HG03432 (cell line): ENCODE results near the gene LIN7B.
"Not testable (repeated sequence)": the region's sequence is repeated elsewhere in the genome, so short reads cannot be mapped to it uniquely, and the experiment has no call there.

Experiments
- ATAC-seq: cut with Tn5 transposase; IDR thresholded peaks from one replicate; pipeline ENCODE4 v1.9.1; 2021; ENCODE audit warnings: mild to moderate bottlenecking, moderate library complexity; ENCODE audit not compliant: unreplicated experiment

The LIN7B gene

GRCh38 chr19:49118565-49119410 lies 4.6 kb downstream of the LIN7B start, which contains the start of gene C19orf73:
Gene C19orf73, minus strand, starts transcription at chr19:49119143. Its CDS starts 121 bp downstream, at chr19:49119022.
- peak; percentile 79 for ATAC-seq

GRCh38 chr19:49119411-49120324 lies 5.5 kb downstream of the LIN7B start, which contains the start of gene PPFIA3:
Gene PPFIA3, plus strand, starts transcription at chr19:49119544. Its CDS starts 8,330 bp downstream, at chr19:49127874.
- ATAC-seq = no peak

- no peak for ATAC-seq
Measured at GRCh38 chr19:49120325-49120683, 6.1 kb downstream of the LIN7B start.

- ATAC-seq = no peak
Measured at GRCh38 chr19:49120868-49121267, 6.7 kb downstream of the LIN7B start.

- not testable (repeated sequence) for ATAC-seq
Measured at GRCh38 chr19:49121841-49122240, 7.7 kb downstream of the LIN7B start.

GRCh38 chr19:49123285-49123684 lies 9.1 kb downstream of the LIN7B start:
- ATAC-seq = not testable (repeated sequence)

GRCh38 chr19:49125025-49125731 lies 11.0 kb downstream of the LIN7B start:
- ATAC-seq = no peak

GRCh38 chr19:49126575-49126974 lies 12.4 kb downstream of the LIN7B start:
- ATAC-seq = no peak

- not testable (repeated sequence) for ATAC-seq
Measured at GRCh38 chr19:49127225-49127624, 13.1 kb downstream of the LIN7B start.

GRCh38 chr19:49127674-49128544 lies 13.7 kb downstream of the LIN7B start:
- ATAC-seq = peak; percentile 87

GRCh38 chr19:49128545-49129237 lies 14.5 kb downstream of the LIN7B start:
- ATAC-seq = no peak

GRCh38 chr19:49129238-49129583 lies 15.0 kb downstream of the LIN7B start:
- ATAC-seq = no peak

GRCh38 chr19:49130325-49130724 lies 16.2 kb downstream of the LIN7B start:
- ATAC-seq = no peak

GRCh38 chr19:49132974-49133609 lies 18.9 kb downstream of the LIN7B start:
- no peak for ATAC-seq

GRCh38 chr19:49133621-49134454 lies 19.7 kb downstream of the LIN7B start:
- no peak for ATAC-seq

- ATAC-seq = no peak
Measured at GRCh38 chr19:49135686-49136085, 21.5 kb downstream of the LIN7B start.

- no peak for ATAC-seq
Measured at GRCh38 chr19:49136771-49137171, 22.6 kb downstream of the LIN7B start.

- ATAC-seq = no peak
Measured at GRCh38 chr19:49140951-49141350, 26.8 kb downstream of the LIN7B start.
